K562 (cell line): ENCODE measurements around the gene ZMYND8. TPM values are rescaled to one million over a fixed set of nuclear protein-coding genes. Genes with fewer than 3 reads are reported as not detected.

Source experiments
- ATF3 ChIP-seq, 2 experiments: fragments of 450-650 bp in 1 of 2; sonication (generic) in 1 of 2; formaldehyde crosslinking in 1 of 2; IDR thresholded peaks in 1 of 2; conservative IDR thresholded peaks in 1 of 2; 2 replicates each; pipeline versions ENCODE4 v1.6.1 to v1.8.1; 2016 to 2023; ENCODE audit warnings: mild to moderate bottlenecking in 2 of 2, moderate library complexity in 2 of 2, inconsistent platforms in 1 of 2, missing genetic modification reagents in 1 of 2
- EHMT2 ChIP-seq: fragments of 450-650 bp; IDR thresholded peaks from 2 replicates; pipeline ENCODE4 v1.6.1; 2018; ENCODE audit warnings: antibody characterized with exemption
- ELF1 ChIP-seq: fragments of 200-800 bp; sonication (Bioruptor generic); IDR thresholded peaks from 2 replicates; pipeline ENCODE4 v1.6.1; 2016; ENCODE audit warnings: missing genetic modification characterization, missing compliant biosample characterization
- EP300 ChIP-seq: IDR thresholded peaks from 2 replicates; pipeline ENCODE4 v1.6.1; 2012; ENCODE audit warnings: low read length, improper control_type of control experiment
- FOXJ2 ChIP-seq: fragments of 200-800 bp; sonication (Bioruptor generic); IDR thresholded peaks from 2 replicates; pipeline ENCODE4 v1.6.1; 2016; ENCODE audit warnings: missing genetic modification characterization, missing compliant biosample characterization
- FOXM1 ChIP-seq, 2 experiments: fragments of 450-650 bp in 1 of 2; sonication (generic) in 1 of 2; formaldehyde crosslinking in 1 of 2; IDR thresholded peaks; 2 replicates each; pipeline versions ENCODE4 v1.6.1 to v1.9.0; 2017 to 2022; ENCODE audit warnings: low read depth in 2 of 2, mild to moderate bottlenecking in 2 of 2, missing genetic modification reagents in 1 of 2, moderate library complexity in 1 of 2
- GTF2E2 ChIP-seq: fragments of 200-800 bp; sonication (Bioruptor generic); IDR thresholded peaks from 2 replicates; pipeline ENCODE4 v1.6.1; 2016; ENCODE audit warnings: missing genetic modification characterization, missing compliant biosample characterization
- JUND ChIP-seq, 2 experiments: IDR thresholded peaks; 2 replicates in 1 of 2; 3 replicates in 1 of 2; pipeline ENCODE4 v1.6.1; 2011; ENCODE audit warnings: borderline replicate concordance in 2 of 2, low read depth in 2 of 2, low read length in 2 of 2, improper control_type of control experiment in 1 of 2, missing biosample characterization in 1 of 2, missing genetic modification characterization in 1 of 2, missing genetic modification reagents in 1 of 2
- MAFG ChIP-seq: fragments of 450-650 bp; conservative IDR thresholded peaks from 2 replicates; pipeline ENCODE4 v1.6.1; 2016; ENCODE audit warnings: missing genetic modification characterization, missing compliant biosample characterization
- RBFOX2 ChIP-seq: fragments of 200-400 bp; formaldehyde crosslinking; IDR thresholded peaks from 2 replicates; pipeline ENCODE4 v1.6.1; 2017; ENCODE audit warnings: low read depth, mild to moderate bottlenecking, low read length, moderate library complexity
- SOX6 ChIP-seq: fragments of 450-650 bp; IDR thresholded peaks from 2 replicates; pipeline ENCODE4 v1.6.1; 2014; ENCODE audit warnings: mild to moderate bottlenecking
- TGIF2 ChIP-seq: sonication (generic); formaldehyde crosslinking; IDR thresholded peaks from 2 replicates; pipeline ENCODE4 v1.8.1; 2022; ENCODE audit warnings: mild to moderate bottlenecking, missing genetic modification reagents, moderate library complexity
- XRCC5 ChIP-seq: fragments of 200-400 bp; formaldehyde crosslinking; IDR thresholded peaks from 2 replicates; pipeline ENCODE4 v1.6.1; 2017; ENCODE audit warnings: low read depth, mild to moderate bottlenecking, low read length
- ZNF175 ChIP-seq: fragments of 200-800 bp; sonication (Bioruptor generic); IDR thresholded peaks from 2 replicates; pipeline ENCODE4 v1.6.1; 2016; ENCODE audit warnings: low read depth, mild to moderate bottlenecking, missing genetic modification characterization, missing compliant biosample characterization
- ZNF316 ChIP-seq: fragments of 450-650 bp; IDR thresholded peaks from 2 replicates; pipeline ENCODE4 v1.6.1; 2016
- ZNF766 ChIP-seq: fragments of 200-800 bp; sonication (Bioruptor generic); conservative IDR thresholded peaks from 2 replicates; pipeline ENCODE4 v1.6.1; 2016; ENCODE audit warnings: missing genetic modification characterization, missing compliant biosample characterization
- polyA plus RNA-seq, 8 experiments: library from polyadenylated mRNA; depleted of rRNA in 4 of 8; stranded (reverse) in 5 of 8; unstranded in 3 of 8; fragments of >200 nt; fragmentation: Nextera tagmentation in 2 of 8; fragmentation: Illumina TruSeq in 1 of 8; extraction: Ambion mirVana in 2 of 8; extraction: Trizol in 1 of 8; gene quantifications; 2 replicates each; pipeline versions ENCODE4 v1.2.1 to v1.2.3, GENCODE V29; 2011 to 2014; ENCODE audit warnings: inconsistent platforms in 1 of 8, missing spikeins in 1 of 8
- total RNA-seq, 7 experiments: library from RNA; depleted of rRNA in 6 of 7; stranded (reverse); fragments of >200 nt in 6 of 7; fragmentation: Illumina TruSeq in 2 of 7; extraction: Trizol in 2 of 7; gene quantifications; 2 replicates each; pipeline versions ENCODE4 v1.2.1 to v1.2.3, GENCODE V29; 2011 to 2021; ENCODE audit warnings: low replicate concordance in 1 of 7
- TF ChIP-seq, protein P1 (sequence below), 2 experiments: fragments of 450-650 bp; formaldehyde crosslinking in 1 of 2; IDR thresholded peaks; 2 replicates each; pipeline versions ENCODE4 v1.4.0 to v1.6.1; 2014 to 2020; ENCODE audit warnings: mild to moderate bottlenecking in 2 of 2, borderline replicate concordance in 1 of 2, low read depth in 1 of 2

The ZMYND8 gene
- total and polyA plus RNA-seq, 9 of the 15 experiments (the other 6 are each of a cell fraction or from before 2014, with no cell fraction given) = 31.8 to 148 (median 71.9) TPM

DNA sequence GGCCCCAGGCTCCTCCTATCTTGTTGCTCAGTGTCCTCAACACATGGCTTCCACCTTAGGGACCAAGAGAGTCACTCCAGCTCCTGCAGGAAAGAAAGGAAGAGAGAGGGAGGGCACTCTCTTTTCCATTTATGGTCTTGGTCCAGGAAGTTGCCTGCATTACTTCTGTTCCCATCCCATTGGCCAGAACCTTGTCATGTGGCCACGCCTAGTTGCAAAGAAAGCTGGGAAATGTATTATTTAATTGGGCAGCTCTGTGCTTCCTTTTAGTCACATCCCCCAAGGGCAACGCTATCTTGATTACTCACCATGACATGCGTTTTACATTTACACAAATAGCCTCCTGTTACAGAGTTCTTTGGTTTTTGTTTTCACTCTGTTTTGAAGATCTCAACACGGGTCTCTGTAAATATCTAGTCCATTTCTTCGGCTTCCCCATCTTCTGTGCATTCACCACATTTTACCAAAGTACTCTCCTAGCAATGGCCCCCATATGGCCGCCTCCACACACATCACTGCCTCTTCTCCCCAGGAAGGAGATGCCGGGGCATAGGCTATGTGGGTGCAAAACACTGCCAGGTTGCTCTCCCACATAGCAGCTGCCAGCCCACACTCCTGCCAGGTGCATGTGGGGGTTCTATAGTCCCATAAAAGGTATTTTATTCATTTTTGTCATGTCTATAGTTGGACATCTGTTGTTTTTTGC lies 35.7 kb upstream of the ZMYND8 start (continued):
- TF ChIP-seq ATF3 (IDR thresholded peaks at IDR 0.05) (peak; percentile 76), ATF3 (CRISPR knock-in tag; conservative IDR thresholded peaks at IDR 0.05) (no peak), ZNF175 (CRISPR knock-in tag) (peak; percentile 58), JUND (IDR thresholded peaks at IDR 0.05; ENCODE audit: borderline replicate concordance, low read depth, low read length) (peak; percentile 78), JUND (tag; IDR thresholded peaks at IDR 0.05; ENCODE audit: borderline replicate concordance, low read depth, low read length) (no peak; the same call in 2 of the 3 replicates), EP300 (peak; percentile 71; the same call in 1 of the 2 replicates), MAFG (tag) (peak; percentile 93), ZNF766 (CRISPR knock-in tag) (peak; percentile 74; the same call in 1 of the 2 replicates), XRCC5 (no peak), RBFOX2 (peak; percentile 33; the same call in 1 of the 2 replicates), GTF2E2 (tag) (peak; percentile 76), FOXM1 (IDR thresholded peaks at IDR 0.05; ENCODE audit: low read depth) (0 out of 2 replicates have a peak, but pooled peaks have one; percentile 37), FOXM1 (CRISPR knock-in tag; IDR thresholded peaks at IDR 0.05; ENCODE audit: low read depth) (no peak), SOX6 (0 out of 2 replicates have a peak, but pooled peaks have one; percentile 13), EHMT2 (peak; percentile 63), FOXJ2 (tag) (peak; percentile 29; the same call in 1 of the 2 replicates), TGIF2 (no peak), ELF1 (tag) (peak; percentile 84), ZNF316 (peak; percentile 94)
- TF ChIP-seq, protein P1, sequence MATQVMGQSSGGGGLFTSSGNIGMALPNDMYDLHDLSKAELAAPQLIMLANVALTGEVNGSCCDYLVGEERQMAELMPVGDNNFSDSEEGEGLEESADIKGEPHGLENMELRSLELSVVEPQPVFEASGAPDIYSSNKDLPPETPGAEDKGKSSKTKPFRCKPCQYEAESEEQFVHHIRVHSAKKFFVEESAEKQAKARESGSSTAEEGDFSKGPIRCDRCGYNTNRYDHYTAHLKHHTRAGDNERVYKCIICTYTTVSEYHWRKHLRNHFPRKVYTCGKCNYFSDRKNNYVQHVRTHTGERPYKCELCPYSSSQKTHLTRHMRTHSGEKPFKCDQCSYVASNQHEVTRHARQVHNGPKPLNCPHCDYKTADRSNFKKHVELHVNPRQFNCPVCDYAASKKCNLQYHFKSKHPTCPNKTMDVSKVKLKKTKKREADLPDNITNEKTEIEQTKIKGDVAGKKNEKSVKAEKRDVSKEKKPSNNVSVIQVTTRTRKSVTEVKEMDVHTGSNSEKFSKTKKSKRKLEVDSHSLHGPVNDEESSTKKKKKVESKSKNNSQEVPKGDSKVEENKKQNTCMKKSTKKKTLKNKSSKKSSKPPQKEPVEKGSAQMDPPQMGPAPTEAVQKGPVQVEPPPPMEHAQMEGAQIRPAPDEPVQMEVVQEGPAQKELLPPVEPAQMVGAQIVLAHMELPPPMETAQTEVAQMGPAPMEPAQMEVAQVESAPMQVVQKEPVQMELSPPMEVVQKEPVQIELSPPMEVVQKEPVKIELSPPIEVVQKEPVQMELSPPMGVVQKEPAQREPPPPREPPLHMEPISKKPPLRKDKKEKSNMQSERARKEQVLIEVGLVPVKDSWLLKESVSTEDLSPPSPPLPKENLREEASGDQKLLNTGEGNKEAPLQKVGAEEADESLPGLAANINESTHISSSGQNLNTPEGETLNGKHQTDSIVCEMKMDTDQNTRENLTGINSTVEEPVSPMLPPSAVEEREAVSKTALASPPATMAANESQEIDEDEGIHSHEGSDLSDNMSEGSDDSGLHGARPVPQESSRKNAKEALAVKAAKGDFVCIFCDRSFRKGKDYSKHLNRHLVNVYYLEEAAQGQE (IDR thresholded peaks at IDR 0.05; ENCODE audit: borderline replicate concordance) = peak; percentile 41; the same call in 1 of the 2 replicates
- TF ChIP-seq, protein P1 (CRISPR knock-in tag; IDR thresholded peaks at IDR 0.05; ENCODE audit: low read depth) = no peak
